ENCODE measurements around the gene MINAR1.
"Not testable (repeated sequence)": the region's sequence is repeated elsewhere in the genome, so short reads cannot be mapped to it uniquely, and the experiment has no call there.

The MINAR1 gene

GRCh38 chr15:79431636-79432344, at the start of gene MINAR1:
Gene MINAR1 (plus strand): TSS chr15:79432336. CDS start chr15:79456148, 23,812 bp downstream.
- DNase-seq, result no peak

GRCh38 chr15:79394231-79394630, 37.9 kb upstream of the MINAR1 start:
- DNase-seq, result no peak

DNA sequence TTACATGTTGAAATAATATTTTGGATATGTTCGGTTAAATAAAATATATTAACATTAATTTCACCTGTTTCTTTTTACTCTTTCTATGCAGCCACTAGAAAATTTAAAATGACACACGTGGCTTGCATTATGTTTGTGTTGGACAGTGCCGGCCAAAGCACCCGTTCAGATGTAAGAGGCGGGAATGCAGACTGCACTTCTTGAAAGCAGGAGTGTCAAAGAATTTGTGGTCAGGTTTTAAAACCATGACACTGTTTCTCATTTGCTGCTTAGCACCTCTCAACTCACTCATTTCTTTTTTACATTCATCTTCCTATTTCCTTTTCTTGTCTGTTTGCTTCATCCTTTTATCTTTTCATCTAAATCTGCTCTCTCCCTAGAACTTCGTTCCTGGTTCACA, 35.3 kb upstream of the MINAR1 start:
- no peak for DNase-seq

GRCh38 chr15:79397269-79397910, 34.7 kb upstream of the MINAR1 start:
- DNase-seq, result no peak

GRCh38 chr15:79399606-79400005, 32.5 kb upstream of the MINAR1 start:
- no peak for DNase-seq

- no peak for DNase-seq
These were observed 31.5 kb upstream of the MINAR1 start for GRCh38 chr15:79400650-79401049.

GRCh38 chr15:79401301-79401700, 30.8 kb upstream of the MINAR1 start:
- DNase-seq, result no peak

GRCh38 chr15:79402136-79402535, 30.0 kb upstream of the MINAR1 start:
- no peak for DNase-seq

DNA sequence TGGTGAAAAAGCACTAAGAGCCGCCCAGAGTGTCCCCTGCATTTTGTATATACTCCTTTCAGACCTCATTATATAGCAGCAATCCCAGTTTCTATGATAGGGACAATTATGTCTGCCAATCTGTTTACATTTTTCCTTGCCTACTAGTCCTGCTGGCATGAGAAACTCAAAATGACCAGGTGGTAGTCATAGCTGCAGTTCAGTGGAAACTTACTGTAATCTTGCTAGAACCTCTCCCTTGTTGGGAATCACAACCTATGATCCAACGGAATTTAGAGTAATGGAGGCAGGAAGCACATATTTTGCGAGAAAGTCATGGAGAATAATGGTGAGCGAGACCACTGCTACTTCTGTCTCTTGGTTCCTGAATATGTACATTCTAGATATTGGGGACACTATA, 28.6 kb upstream of the MINAR1 start:
- no peak for DNase-seq

DNA sequence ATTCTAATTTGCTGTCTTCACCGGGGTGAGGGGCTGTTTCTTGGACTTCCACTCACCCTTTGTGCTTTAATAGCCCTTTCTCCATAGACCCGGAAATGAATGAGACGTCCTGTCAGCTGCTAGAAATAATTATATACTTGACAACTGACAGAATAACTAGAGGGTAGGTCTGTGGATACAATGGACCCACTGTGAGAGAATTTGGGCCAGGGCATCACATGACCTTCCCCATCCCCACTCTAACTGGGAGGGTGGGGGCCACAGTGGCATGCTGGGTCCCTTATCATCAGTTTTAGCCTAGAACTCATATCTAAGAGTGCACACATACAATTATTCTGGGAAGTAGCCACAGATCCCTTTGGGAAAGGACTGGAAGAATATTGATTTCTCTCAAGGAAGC, 25.9 kb upstream of the MINAR1 start:
- DNase-seq, result no peak

GRCh38 chr15:79408041-79408440, 24.1 kb upstream of the MINAR1 start:
- no peak for DNase-seq

DNA sequence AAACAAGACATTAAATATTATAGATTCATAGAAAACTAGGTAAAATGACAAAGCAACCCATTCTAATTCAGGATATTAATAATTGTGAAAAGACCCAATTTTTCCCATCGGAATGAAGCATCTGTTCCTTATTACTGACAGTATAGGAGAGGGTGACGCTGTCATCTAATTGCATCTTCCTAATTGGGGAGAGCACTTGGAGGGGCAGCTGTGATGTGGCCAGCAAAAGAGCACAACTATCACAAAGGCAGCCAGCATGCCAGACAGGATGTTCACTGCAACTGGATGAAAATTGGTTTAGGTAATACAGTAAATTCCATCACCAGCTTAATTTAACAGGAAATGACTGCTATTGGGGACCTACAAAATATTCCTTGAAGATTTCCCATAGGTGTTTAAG, 21.9 kb upstream of the MINAR1 start:
- no peak for DNase-seq

DNA sequence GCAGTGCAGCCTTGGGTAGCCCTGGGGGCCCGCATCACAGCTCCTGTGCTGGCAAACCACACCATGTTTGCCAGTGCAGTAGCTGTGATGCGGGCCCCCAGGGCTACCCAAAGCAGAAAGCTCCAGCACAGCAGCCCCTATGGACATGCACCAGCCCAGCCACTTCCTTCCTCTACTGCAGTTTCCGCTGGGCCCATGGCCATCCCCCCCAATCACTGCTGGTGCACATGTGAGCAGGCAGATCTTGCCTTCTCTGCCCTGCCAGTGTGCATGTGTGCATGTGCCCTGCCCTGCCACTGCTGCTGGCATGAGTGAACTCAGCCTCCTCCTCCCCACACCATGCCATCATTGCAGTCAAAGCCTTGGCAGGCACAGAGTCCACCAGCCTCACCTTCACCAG, 20.1 kb upstream of the MINAR1 start:
- no peak for DNase-seq

DNA sequence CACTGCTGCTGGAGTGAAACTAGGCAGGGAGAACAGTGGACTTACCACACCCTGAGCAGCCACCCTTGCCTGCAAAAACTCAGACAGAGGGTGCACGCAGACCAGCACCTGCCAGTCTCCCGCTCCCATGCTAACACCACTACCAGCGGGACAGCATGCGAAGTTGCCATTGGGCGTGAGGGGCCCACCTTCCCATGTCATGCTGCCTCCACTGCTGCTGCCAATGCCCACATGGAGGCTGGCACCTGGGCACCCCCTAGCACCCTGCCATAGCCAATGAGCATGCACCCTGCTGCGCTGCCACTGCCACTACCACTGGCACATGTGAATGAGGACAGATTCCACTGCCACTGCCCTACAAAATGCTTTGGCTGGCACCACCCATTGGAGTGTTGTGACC, 19.7 kb upstream of the MINAR1 start:
- no peak for DNase-seq

GRCh38 chr15:79416876-79417275, 15.3 kb upstream of the MINAR1 start:
- no peak for DNase-seq

GRCh38 chr15:79418693-79419279, 13.3 kb upstream of the MINAR1 start:
- DNase-seq, result no peak

GRCh38 chr15:79425591-79426295, 6.4 kb upstream of the MINAR1 start:
- DNase-seq, result no peak

GRCh38 chr15:79426899-79427298, 5.2 kb upstream of the MINAR1 start:
- DNase-seq, result not testable (repeated sequence)

DNA sequence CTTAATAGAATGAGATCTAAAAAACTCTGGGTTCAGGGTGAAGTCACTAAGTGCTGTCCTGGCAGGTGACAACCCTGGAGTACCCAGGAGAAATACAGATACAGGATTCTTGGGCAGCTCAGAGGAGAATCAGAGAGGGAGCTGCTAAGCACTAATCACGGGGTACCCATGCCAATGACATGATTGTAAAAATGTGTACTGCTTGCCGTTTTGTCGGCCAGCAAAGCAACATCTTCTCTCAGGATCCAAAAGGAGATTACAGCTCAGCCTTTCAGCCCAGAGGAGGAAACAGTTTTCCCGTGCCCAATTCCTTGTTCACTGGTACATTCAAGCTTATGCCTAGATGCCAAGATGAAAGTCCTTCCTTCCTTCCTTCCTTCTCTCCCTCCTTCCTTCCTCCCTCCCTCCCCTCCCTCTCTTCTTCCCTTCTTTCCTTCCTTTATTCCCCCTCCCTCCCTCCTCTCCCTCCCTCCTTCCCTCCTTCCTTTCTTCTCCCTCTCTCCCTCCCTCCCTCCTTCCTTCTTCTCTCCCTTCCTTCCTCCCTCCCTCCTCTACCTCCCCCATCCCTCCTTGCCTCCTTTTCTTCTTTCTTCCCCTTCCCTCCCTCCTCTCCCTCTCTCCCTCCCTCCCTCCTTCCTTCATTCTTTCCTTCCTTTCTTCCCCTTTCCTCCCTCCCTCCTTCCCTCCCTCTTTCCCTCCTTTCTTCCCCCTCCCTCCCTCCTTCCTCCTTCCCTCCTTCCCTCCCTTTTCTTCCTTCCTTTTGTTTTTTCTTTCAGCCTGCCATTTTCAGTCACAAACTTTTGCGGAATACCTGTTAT, 4.1 kb upstream of the MINAR1 start:
- DNase-seq, result no peak

DNA sequence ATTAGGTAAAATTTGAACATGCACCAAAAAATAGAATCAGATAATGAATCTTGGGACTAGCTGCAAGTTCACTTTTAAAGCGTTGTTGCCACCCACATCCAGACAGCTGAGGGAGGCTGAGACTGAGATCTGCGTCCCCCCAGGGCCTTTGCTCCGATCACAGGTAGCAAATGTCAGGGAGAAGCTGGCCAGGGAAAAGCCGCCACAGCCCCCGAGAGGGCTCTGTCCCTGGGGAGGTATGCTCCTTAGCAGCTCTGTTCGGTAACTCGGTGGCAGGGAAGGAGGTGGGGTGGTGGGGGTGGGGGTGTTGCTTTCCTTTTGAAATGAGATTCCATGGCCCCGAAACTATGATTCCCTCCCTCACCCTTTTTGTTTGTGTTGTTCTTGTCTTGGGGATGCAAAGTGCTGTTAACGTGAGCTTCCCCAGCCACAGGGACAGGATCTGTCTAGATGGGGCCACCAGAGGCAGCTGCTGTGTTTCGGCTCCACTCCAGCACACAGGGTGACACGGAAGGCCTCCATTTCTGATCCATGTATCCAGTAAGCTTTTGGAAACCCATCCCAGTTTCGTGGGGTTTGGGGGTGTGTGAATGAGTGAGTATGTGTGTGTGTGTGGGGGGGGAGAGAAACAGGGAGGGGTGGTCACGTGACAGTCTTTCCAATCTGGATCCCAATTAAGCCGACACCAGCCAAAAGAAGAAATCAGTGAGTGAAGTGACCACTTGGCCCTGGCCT, 1.1 kb upstream of the MINAR1 start:
- DNase-seq, result no peak

DNA sequence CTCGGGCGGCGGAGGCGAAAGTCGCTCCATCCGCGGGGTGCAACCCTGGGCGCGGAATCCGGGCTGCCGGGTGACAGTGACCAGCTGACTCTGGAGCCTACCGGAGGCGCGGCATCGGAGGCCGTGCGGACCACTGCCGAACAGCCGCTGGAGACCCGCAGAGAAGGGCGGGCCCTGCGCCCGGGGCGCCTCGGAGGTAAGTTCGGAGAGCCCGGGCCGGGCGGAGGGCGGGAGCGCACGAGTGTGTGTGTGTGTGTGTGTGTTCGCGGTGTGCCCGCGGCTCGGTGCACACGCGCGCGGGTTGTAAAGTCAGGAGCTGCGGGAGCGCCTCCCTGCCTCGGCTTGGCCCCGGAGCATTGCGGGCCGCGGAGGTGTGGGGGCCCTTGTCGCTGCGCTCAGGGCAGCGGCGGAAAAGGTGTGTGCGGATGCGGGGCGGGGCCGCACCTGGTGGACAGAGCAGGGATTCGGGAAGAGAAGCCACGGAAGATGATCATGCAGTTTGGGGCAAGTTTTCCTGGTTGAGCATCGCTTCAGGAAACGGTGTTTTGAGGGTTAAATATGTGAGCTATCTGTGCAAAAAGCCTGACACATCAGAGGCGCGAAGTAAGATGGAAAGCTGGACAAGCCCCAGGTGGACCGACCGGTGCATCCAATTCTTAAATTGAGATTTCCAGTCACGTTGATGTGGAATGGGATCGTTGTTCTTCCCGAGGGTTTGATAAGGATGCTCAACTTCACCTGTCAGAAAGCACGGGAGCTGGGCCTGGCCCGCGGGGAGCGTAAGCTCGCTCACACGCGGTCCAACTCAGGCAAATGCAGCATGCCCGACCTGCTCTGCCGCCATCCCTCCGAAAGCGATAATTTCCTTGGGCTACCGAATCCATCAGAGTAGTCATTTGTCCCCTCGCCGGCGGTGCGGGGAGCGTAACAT, 474 bp downstream of the MINAR1 start:
- DNase-seq, result no peak
